ENCODE results near the gene RIN3.

The RIN3 gene, protein sequence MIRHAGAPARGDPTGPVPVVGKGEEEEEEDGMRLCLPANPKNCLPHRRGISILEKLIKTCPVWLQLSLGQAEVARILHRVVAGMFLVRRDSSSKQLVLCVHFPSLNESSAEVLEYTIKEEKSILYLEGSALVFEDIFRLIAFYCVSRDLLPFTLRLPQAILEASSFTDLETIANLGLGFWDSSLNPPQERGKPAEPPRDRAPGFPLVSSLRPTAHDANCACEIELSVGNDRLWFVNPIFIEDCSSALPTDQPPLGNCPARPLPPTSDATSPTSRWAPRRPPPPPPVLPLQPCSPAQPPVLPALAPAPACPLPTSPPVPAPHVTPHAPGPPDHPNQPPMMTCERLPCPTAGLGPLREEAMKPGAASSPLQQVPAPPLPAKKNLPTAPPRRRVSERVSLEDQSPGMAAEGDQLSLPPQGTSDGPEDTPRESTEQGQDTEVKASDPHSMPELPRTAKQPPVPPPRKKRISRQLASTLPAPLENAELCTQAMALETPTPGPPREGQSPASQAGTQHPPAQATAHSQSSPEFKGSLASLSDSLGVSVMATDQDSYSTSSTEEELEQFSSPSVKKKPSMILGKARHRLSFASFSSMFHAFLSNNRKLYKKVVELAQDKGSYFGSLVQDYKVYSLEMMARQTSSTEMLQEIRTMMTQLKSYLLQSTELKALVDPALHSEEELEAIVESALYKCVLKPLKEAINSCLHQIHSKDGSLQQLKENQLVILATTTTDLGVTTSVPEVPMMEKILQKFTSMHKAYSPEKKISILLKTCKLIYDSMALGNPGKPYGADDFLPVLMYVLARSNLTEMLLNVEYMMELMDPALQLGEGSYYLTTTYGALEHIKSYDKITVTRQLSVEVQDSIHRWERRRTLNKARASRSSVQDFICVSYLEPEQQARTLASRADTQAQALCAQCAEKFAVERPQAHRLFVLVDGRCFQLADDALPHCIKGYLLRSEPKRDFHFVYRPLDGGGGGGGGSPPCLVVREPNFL

DNA sequence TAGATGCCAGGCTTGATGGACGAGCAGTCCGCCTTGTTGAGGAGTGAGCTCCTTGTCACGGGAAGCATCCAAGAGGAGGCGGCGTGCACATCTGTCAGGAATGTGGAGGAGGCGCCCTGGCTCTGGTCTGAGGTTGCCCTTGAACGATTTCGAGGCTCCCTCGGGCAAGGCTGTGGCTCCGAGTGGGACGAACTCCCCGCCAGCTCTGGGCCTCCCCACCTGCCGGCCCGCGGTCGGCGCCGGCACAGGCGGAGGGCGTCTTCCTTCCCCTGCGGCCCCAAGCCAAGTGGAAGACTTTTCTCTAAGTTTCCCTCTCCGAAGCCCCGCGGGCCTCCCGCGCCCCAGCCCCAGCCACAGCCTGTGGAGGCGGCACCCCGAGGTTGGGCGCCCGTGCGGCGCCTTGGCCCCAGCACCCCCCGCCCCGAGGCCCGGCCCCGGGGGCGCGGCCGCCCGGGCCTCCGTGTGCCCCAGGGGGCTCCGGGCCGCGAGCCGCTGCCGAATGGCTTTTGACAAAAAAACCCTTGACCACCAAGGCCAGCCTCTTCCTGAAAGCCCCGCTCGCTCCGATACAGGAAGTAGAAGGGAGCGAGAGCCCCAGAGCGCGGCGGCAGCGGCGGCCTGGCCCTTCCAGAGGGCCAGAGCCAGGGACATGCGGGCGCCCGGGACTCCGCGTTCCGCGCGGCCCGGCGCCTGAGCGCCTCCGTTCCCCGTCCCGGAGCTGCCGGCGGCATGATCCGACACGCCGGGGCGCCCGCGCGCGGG is at the start of gene RIN3:
Gene RIN3, plus strand, starts transcription at position 578 of the 762 bp plus-strand sequence. Its CDS starts 152 bp downstream, at position 730.
- no peak for DNase-seq

DNA sequence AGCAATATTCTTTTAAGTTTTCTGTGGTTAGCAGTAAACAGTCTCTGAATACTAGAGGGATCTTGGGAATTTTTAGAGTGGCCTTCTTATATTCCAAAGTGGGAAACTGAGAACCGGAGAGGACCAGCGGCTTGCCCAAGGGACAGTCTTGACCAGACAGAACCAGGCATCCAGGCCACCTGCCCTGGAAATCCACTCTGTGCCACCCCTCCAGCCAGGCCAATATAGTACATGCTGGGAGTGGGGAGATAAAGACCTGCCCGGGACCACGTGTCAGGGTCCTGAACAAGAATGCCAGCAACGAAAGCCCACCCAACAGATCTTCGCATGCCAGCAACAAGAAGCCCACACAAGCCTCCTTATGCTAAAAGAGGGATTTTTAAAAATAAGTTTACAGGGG is 49.4 kb upstream of the RIN3 start:
- DNase-seq, result no peak

DNA sequence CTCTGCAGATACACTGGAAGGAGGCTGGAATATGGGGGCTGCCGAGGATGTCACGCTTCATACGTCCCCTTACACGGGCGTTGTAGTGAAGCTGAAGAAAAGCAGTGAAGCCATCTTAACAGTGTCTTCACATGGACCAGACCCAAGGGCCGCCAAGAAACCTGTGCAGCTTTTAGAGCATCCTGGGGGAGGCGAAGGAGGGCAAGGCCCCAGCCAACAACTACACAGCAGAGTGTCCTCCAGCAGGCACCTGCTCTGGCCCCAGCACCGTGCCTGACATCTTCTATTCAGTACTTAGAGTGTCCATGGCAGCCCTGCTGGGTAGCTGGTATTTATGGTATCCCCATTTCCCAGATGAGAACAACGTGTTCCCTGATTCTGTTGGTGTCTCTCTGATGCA is 48.9 kb upstream of the RIN3 start:
- no peak for DNase-seq

DNA sequence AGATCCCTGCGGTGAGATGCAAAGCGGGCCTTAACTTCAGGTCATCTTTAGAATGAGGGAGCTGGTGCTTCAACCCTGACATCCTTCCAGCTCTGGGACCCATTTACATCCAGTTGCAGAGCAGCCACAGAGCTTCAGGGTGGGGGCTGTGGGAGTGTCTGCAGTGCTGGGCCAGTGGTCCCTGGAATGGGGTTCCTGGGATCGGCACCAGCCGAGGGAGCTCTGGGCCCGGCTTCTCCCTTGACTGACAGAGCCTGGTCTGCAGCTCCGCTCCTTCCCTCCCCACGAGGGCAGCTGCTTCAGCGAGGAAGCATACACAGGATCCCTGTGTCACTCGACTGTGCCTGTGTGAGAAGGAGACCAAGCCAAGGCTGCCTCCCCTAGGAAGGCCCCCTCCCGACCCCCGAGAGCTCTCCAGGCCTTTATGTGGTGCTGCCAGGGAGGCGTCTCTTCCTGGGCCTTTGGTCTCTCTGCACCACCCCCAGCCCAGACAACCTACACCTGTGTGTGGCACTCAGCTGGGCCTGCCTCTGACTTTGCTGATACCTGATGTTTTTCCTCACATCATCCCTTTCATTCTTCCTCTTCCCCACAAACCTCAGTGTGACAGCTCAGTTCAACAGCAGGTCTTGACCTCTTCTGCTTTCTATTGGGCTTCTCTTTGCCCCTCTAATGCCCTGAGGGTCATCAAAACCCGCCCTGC is 48.1 kb upstream of the RIN3 start:
- DNase-seq, result no peak

DNA sequence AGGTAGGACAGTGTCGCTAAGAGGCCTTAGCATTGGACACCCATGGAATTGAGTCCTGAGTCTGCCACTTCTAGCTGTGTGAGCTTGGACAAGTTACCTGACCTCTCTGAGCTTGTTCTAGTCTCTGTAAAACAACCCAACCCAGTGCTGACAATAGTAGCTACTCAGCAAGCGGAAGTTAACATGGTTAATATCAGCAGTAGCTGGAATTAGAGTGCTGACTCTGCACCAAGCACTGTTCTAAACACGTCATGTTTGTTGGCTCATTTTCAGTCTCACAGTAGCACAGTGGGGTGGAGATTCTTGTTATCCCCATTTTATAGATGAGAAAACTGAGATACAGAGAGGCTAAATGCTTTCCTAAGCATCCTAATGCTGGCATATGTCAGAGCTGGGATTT is 47.5 kb upstream of the RIN3 start:
- no peak for DNase-seq

DNA sequence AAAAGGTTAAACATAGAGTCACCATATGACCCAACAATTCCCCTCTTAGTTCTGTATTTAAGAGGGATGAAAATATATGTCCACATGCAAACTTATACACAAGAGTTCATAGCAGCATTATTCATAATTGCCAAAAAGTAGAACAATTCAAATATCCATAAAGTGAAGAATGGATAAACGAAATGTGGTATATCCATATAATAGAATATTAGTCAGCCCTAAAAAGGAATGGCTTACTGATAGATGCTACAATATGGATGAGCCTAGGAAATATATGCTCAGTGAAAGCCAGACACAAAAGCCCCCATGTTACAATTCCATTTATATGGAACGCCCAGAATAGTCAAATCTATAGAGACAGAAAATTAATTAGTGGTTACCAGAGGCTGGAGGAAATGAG is 44.1 kb upstream of the RIN3 start:
- DNase-seq, result no peak

DNA sequence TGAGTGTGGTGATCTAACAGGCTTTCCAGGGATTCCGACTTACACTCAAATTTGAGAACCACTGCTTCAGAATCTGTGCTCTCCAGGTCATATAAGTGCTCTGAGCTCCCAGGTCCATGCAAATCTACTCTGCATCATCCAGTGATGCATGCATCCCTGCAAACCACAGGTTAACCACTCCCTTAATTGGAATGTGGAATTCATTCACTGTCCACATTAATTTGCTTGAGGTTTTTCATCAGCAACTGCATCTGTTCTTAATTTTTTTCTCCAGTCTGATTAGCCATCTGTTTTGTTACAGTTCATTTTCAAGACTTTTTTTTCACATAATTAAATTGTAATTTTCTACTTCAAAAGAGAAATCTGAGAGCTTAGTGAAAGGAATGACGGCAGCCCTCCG is 43.4 kb upstream of the RIN3 start:
- no peak for DNase-seq

DNA sequence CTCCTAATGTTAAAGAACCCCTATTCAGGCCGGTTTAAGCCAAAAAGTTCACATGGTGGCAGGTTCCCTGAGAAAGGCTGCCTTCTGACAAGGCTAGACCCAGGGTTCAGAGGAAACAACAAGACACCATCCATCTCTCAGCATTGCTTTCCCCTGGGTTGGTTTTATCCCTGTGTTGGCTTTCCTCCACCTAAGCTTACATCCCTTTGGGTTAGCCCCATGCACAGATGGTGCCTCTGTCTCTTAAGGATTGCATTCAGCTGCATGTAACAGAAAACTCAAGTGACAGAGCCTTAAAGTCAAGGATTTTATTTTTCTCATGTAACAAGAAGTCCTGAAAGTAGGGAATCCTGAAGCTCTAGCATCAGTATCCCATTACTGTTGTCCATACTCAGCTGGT is 42.8 kb upstream of the RIN3 start:
- DNase-seq, result no peak

DNA sequence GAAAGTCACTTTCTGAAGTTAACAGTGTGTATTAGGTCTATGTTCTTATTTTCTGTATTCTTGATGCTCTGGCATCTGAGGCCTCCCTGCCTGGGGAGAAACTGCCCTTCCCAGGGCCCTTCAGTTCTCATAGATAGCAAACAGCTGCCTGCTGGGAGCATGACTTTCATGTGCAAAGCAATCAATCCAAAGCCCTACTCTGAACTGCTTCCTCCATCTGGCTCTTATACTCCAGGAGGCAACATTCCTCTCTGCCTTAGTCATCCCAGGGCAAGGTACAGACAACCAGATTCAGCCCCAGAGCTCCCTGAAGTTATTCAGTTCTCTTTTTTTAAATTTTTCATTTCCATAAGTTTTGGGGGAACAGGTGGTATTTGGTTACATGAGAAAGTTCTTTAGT is 41.7 kb upstream of the RIN3 start:
- DNase-seq, result no peak

DNA sequence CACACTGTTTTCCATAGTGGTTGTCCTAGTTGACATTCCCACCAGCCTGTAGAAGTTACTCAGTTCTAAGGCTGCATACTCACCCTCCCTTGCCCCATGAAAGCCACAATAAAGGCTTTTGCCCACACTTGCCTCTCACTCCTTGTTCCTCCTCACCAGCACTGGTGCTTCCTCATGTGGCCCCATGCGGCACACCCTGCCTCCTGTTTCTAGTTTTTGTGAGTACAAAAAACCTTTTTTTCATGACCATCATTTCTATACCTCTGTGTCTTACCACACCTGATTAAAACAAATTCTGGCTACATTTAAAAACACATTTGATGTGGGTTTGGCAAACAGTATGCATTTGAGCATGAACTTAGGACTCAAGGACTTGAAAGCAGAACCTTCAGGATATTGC is 40.7 kb upstream of the RIN3 start:
- no peak for DNase-seq

DNA sequence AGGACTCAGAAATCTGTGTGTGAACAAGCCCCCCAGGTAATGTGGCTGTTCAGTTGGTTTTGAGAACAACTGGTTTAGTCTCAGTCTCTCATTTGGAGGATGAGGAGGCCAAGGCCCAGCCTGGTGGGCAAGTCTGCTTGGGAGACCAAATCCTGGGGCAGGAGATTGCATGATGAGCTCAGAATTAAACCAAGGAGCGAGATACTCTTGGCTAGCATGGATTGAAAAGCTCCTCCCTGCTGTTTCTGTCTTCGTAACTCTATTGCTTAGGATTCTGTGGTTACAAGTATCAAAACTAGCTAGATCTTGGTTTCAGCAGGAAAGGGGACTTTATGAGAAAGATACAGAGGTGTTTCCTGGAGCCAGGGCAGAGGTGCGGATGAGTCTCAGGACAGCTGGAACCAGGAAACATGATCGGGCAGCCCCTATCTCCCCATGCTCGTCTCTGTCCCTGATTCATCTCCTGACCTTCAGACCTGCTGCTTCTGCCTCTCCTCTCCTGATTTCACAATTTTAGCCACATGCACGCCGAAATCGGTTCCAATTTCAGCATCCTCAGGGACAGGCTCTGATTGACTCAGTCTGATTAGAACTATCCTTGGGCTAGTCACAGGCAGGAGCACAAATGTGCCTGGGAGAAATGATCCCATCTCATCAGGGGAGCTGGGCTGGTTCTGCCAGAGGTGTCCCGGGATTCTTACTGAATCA is 40.2 kb upstream of the RIN3 start:
- no peak for DNase-seq

DNA sequence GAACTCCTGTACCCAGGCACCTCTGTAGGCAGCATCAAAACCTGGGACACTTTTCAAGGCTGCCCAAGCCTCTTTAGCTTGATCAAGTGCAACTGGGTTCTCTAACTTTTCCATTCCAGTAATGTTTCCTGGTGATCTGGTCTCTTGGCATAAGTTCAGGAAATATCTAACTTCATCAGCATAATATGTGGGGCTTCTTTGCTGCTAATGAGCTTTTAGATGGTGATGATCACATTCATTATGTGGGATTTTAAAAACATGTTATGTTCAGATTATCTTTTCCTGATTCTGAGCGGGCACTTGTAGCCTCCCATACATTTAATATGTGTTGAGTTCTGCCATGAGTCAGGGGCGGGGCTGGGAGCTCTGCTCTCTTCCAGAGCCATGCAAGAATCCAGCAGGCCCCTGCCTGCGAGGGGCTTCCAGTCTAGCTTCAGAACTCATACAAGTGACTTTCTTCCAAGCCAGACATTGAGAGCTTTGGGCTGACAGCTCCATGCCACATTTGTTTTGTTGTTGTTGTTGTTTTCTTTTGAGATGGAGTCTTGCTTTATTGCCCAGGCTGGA is 39.5 kb upstream of the RIN3 start:
- DNase-seq, result no peak

DNA sequence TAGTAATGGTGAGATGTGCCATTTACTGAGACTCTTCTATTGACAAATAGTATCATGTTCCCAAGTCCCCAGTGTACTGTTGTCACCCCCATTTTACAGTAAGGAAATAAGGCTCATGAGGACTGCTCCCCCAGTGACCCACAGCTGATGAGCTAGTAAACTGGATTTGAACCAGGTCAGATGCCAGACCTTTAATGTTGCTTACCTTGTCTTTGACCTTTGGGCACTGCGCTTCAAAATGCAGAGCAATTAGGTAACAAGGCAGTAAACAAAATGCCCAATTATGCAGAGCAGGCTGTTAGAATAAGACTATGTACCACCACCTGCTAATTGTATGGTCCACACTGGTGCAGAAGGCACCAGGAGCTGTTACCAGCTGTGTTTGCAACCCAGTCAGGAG is 38.5 kb upstream of the RIN3 start:
- DNase-seq, result no peak

DNA sequence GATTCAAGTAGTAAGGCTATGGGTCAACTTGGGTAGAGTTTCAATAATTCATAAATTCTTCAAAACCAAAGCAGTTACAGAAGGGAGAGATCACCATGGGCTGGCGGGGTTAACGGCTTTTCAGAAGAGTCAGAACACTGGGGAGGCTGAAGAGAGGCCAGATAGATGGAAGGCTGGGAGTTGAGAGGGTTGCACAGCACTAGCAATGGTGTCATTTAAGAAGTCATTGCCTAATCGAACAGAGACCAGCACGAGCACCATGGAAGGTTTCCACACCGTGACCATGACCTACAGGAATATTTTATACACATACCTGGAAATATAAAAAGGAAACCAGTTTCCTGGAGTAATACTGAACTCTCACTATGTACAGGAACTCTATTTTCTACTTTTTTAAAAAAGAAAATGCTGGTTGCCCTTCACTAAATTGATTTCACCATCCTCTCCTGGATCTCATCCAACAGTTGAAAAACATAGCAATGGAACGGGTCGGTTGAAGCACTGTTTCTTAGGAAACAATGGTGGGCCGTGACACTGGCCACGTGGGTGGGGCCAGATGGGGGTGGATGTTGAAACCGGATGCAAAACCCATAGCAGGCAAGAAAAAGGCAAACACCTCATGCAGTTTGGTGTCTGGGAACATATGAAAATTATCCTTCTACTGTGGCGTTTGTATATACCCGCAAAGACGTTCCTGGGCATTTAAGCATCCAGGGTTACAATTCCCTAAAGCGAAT is 38.0 kb upstream of the RIN3 start:
- no peak for DNase-seq

DNA sequence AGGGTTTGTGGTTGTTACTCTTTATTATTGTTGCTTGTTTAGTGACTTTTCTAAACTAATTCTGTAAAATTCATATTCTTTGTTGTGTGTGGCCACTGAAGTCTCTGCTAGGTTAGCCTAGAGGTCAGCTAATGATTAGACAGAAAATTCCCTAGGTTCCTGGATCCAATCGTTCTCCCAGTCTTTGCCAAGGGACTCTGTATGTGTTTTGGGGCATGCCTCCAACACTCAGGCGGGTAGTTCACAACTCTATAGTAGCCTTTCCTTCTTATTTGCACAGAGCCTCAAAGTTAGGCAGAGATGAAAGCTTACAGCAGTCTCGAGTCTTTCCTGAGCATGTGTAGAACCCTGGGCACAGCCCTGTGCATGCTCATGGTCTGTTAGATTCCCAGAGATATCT is 32.7 kb upstream of the RIN3 start:
- DNase-seq, result no peak

DNA sequence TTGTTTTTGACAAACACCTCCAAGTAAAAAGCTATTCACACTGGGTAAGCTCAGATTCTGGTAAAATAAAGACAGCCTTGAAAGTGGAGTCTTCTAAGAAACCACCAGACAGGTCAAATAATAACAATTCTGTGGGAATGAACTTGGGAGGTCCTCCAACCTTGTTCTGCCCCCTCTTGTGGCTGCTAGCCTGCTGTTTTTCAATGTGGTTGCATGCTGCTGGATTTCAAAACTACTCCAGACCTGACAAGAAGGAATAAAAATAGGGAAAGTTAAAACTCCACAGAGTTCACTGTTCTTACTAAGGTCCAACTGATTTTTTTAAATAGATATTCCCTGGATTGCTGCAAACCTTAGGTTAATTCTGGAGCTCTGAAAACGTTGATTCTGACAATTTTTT is 32.2 kb upstream of the RIN3 start:
- no peak for DNase-seq

DNA sequence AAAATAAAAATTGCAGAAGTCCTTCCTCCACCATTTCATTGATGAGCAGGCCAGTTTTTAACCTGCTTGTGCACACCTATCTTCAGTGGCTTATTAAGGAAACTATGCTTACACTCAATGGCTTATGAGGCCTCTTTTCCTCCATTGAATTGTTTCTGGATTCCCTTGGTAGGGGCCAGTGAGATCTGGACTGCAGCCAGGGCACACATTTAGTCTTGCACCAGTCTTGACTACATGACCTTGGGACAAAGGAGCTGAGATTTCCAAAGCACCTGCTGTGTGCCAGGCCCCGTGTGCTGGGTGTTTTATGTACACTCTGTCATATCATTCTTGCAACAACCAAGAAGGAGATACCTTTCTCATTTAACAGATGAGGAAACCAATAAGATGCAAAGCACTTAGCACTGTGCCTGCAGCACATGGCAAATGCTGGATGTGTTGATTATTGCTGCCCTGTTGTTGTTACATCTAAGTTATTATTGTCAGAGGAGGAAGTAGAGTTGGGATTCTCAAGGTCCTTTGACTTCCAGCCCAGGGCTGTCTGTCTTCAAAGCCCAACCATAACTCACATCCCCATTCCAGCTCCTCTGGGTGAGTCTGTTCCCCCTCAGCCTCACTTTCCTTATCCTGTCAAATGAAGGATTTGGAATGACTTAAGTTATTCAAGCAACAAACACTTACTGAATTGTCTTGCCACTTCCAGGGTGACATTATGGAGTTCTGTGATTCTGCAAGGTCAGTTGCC is 31.6 kb upstream of the RIN3 start:
- no peak for DNase-seq

DNA sequence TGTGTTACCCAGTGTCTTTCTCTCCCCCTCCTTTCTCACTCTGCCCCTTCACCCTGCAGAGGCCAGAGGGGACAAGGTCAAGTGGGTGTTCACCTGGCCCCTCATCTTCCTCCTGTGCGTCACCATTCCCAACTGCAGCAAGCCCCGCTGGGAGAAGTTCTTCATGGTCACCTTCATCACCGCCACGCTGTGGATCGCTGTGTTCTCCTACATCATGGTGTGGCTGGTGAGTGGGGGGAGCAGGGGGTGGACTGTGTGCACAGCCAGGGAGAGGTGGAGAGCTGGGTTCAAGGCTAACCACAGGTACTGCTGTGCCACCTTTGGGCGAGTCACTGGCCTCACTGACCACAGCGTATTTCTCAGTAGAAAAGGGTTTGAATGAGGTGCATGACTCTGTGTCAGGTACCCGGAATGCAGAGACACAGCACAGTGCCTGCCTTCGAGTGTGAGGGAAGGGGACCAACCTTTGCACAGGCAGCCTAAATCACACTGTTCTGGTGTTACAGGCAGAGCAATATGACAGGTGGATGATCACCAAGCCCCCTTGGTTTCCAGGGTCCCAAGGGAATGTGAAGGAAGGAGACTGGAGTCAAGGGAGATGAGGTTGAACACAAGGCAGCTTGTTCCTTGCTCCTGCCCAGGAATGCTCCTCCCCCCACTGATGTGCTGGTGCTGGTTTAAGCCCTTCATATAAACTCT is 30.8 kb upstream of the RIN3 start:
- no peak for DNase-seq

DNA sequence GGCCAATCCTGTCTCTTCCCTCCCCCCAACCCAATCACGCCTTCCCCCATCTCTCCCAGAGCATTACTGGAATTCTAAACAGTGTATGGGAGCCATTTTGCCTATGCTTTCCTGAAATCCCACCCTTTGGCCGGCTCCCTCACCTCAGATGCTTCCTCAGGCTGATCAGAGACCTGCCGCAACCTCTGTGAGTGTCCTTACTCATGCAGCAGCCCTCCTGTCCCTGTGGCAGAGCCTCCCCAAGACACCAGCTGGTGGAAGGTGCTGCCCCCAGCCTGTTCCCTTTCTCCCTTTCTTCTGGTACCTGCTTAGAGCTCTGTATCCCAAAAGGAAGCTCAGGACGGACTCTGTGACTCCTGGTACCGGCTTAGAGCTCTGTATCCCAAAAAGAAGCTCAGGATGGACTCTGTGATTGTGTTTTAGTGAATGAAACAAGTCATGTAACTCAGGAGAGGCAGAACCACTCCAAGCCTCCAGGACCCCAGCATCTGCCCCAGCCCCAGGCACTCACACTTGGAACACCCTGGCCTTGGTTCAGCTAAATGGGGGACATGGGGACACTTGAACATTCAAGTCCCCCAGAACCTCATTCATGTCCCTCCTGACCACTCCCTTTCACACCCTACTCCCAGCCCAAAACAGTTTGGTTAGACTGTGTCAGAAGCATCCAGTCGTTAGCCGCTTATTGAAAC is 29.3 kb upstream of the RIN3 start:
- DNase-seq, result no peak

Data from NCI-H1930 (cell line).